Activated CD8-positive, alpha-beta memory T cell treated with anti-CD3 and anti-CD28 coated beads, Interleukin-2, amount 50 U/mL, for 48 hours (primary cell): ENCODE data around the gene SH3PXD2A.

Experiments
- DNase-seq: peaks from one replicate; pipeline ENCODE4 v3.0.0-alpha.2; 2020

The SH3PXD2A gene

DNA sequence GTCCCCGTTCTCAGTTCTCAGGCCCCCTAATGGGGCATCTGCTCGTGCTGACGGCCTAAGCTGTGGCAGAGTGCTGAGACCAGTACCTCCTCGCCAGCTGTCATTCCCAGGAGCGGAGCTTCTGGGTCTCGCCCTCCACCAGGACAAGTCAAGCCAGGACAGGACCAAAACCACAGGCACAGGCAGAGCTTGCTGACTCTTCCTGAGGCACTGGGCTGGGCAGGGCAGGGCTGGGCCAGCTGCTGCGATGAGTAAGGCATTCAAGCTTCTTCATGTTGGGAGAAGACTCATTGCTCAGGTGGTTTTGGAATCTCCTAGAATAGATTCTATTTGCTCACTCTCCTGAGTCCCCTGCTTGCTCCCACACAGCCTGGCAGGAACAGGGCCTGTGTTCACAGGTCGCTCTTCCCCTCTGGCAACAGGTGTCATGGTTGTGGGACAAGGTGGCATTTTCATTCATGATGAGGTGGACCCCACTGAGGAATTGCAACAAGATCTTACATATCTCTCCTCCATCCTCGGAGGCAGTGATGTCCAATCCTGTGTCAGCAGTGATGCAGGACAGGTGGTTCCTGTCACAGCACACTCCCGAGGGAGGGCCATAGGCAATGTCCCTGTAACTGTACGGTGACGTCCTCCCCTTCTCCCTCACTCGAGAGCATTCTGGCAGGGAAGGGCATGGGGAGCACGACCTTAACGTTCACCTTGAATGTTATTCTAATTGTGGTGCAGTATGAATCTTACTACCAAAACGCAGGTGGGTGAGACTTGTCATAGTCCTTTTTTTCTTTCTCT lies 17.0 kb upstream of the SH3PXD2A start:
- DNase-seq = no peak

DNA sequence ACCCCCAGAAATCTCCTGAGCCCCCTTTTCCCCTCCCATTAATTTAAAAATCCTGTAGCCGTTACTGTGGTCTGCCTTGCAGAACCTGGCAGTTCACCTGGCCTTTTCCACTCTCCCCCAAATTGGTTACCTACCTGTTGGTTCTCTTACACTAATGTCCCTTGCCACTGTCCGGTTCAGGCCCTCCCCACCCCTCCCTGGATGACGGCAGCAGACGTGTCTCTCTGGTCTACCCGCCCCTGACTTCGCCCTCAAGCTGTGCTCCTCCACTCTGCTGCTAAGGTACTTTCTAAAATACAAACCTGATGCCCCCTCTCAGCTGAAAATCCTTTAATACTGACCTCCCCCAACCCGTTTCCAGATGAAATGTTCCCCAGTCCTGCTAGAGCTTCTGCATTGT lies 15.6 kb upstream of the SH3PXD2A start:
- no peak for DNase-seq

DNA sequence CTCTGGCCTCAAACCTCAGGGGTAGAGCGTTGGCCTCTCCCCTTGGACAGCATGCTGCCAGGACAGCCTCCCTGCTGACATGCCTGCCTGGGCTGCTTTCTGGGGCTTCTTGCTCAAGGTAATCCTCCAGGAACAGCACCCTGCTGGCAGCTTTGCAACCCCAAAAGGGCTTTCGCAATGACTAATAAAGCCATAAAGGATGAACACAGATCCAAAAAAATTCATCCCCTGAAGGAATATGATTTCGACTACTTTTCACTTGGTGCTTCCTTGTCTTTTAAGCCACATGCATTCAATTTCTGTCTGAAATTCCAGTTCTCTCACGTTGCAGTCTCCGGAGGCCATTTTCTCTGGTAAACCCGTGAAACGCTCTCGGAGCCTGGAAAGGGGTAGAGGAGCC lies 15.1 kb upstream of the SH3PXD2A start:
- no peak for DNase-seq

DNA sequence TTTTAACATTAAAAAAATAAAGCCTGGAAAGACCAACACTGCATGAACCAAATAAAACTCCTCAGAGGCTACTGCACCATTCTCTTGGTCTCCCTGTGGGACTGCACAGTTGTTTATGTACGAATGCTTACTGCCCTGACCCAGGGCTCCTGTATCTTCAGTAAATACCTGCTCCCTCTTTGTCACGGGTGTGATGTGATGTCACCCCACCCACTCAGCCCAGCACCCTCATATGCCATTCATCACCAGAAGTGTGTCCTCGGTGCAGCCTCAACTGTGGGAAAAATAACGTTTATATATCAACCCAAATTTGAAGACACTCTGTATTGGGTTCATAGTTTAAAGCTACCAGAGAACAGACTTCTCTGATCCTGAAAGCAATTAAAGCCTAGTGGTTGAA lies 14.0 kb upstream of the SH3PXD2A start:
- no peak for DNase-seq

DNA sequence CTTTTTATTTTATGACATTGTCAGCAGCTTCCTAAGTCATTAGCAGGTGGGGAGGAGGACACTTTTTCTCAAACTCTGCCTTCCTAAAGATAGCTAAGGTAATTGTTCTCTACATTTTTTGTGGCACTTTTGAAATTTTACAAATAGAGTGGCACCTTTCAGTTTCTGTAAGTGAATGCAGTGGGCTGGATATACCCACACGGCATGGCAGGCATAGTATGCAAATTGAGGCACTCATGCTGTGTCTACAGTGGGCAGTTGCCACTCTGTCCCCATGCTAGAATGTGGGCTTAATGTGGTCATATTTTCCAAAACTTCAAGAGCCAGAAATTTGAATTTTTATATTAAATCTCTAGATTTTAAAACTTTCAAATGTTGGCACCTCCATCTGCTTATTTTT lies 12.8 kb upstream of the SH3PXD2A start:
- no peak for DNase-seq

DNA sequence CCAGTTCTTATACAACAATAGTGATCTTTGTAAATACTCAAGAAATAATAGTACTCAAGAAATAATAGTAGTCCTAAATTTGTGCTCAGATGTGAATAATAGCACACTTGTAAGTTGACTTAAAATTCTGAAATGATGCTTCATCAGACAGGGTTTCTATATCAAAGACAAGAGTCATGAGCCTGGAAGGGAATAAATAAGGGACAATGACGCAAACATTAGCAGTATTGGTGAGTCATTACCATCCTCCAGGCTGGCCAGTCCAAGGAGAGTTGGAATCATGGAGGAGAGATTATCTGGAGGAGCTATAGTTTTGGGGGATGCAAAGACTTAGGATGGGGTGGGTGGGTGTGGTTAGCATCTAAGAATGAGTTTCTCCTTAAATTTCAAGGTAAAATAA lies 6.1 kb upstream of the SH3PXD2A start:
- DNase-seq = no peak

DNA sequence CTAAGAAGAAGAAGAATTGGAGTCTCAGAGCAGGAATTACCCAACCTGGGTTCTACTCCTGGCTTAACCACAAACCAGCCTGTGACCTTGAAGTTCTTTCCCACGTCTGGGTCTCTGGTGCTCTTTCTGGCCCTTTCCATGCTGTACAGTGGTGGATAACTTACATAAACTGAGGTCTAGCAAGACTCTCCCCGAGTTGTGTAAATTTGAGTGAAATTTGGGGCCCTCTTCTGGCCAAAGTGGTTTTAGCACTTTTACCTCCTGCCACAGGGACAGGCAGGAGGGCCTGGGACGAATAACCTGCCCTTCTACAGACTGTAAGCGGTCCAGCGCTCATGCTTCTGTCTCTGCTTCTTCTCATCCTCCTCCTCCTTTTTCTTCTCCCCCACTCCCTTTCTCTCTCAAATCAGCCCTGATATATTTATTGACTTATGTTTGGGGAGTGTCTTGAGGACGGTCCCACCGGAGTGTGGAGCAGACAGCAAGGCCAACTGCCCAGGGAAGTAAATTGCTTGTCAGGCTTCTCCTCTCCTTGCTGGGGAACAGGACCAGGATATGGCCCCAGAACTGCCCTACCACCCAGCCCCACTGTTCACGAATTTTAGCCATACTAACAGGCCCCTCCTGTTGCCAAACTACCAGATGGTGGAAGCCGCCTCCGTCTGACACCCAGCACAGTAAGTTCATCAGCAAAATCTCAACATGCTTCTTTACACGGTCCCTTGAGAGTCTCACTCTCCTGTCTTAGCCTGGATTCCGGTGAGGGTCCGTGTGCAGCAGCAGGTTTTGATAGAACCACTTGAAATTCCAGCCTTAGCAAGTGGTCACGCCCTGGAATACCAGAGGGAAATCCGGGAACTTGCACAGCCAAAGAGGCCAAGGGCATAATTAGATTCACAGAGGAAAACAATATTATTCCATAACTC lies 4.0 kb upstream of the SH3PXD2A start:
- peak; percentile 70 for DNase-seq

DNA sequence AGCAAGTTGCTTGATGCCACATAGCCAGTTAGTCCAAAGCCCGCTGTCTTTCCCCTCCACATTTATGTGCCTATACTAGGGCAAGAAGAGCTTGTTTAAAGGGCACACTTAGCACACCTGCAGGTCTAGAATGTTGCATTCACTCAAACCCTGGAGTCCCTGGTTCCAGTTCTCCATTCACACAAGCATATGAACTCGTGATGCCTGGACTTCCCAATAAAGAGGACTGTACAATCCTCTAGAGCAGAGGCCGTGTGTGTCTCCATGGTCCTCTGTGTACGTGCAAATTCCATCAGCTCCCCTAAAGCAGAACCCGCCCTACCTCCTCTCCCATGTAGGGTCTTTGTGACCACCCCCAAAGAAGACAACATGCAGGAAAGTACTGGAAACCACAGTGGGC lies 3.0 kb upstream of the SH3PXD2A start:
- no peak for DNase-seq

DNA sequence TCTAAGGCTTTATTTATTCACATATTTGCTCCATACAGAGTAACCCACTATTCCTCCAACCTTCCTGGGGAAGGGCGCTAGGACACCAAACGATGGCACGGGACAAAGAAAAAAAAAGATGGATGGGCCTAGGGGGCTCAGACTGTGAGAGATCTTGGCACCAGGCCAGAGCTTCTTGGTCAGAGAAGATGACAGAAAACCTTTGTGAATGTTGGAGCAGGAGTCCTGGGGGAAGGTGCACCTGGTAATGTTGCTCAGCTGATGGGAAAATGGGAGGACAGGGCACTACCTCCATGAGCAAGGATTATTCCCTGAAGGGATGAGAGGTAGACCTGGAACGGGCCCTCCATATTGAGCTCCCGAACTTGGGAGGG lies 1.4 kb upstream of the SH3PXD2A start:
- no peak for DNase-seq

DNA sequence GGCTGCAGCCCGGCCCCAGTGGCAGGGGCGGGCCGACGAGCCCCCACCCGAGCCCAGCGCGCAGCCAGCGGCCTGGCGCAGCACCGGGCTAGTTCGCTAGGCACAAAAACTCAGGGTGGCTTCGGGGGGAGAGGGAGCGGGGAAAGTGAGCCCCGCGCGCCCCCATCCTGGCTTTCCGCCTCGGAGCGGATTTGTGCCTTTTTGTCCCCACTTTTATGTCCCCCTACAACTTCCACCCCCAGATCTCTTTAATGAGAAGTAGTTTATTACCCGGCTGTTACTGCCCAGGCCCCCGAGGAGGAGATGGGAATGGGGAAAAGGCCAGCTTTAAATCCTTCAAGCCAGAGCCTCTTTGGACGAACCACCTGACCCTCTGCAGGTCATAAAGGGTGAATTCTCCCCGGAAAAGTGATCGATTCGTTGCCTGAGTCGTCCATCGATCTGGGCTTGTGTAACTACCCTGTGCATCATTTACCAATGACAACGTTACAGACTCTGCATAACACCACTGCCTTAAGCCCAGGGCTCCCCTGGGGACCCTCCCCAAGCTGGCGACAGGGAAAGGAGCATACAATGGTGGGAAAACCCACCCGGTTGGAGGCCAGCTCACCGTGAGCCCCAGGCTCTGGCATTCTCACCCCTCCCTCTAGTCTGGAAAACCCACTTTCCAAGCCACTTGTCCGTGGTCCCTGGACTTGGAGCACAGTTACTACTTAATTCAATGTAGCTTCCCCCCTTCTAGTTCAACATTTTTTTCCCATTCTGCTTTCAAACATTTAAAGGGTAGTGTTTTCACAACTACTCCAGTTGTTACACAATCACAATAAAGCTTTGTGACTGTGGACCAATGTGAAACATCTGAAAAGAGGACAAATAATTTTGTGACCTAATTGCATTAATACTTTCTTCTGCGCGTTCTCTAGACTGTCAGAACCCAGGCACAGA lies 748 bp upstream of the SH3PXD2A start:
- DNase-seq = no peak

DNA sequence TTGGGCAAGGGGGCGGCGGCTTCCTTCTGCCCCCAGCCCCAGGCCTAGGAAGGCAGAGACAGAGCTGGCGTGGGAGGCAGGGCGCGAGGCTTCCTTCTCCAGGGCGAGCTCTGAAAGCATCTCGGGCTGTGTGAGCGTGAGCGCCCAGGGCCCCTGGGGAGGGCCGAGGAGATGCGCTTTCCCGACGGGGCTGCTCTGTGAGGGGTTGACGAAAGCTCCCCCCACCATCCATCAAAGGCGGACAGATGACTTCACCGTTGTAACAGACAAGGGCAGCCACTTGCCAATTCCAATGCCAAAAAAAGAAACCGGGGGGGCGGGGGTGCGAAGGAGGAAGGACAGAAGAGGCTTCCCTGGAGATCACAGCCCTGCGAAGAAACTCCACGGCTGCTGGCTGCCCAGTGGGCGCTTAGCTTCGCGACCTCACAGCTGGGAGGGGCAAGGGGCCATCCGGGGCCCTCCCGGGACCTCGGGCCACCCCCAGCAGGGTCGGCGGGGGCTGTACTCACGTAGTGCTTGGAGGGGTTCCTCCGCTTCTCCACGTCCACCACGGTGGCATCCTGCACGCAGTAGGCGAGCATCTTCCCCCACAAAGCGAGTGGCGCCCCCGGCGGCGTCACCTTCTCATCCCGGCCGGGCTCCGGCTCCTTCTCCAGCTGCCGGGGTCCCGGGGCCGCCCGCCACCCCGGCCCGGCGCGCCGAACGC lies 537 bp downstream of the SH3PXD2A start:
- no peak for DNase-seq

DNA sequence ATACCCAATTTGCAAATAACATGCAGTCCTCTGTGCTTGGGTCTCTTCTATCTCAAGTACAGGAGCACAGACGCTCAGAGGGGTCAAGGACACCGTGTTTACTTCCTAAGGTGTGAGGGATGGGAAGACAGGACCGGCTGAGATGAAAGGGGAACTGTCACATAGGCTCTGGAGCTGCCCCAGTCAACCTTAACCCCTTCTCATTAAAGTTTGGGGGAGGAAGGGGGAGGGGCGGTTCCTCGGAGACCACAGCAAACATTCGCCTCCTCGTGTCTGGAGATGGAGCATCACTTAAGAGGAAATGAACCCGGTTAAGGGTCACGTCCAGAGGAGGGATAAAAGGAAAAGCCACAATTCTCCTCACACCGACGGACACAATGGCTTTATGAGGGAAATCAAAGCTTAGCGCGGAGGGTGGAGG lies 1.1 kb downstream of the SH3PXD2A start:
- DNase-seq = no peak

DNA sequence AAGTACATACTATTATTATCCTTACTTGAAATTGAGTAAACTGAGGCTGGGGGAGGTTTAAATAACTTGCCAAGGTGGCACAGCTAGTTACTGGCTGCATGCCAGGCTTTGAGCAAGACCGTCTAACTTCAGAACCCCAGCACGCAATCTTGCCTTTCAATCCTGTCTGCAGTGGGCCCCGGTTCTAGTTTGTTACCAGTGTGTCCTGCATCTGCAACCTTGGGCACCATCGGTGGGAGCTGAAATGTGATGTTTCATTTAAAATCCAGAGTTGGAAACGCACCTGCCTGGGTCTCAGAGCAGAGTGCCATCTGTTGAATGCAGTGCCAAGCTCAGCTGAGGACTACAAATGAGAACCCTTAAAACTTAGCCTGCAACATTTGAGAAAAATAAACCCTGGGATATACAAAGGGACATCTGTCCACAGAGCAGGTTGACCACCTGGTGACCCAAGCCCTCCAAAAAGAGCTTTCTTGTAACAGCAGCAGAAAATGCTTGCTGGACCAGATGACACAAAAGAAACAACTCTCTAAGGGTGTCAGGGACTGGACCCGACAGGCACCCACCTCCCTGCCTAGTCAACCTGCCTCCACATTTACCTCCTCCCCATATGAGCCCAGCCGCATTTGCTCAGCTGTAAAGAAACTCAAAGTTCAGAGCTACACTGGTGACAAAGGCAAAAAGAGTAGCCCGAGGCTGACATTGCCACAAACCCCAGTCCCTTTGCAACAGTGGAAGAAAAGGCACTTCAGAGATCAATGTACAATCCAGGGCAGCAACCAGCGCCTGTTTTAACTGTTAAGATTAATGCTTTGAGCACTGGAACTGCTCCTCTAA lies 1.7 kb downstream of the SH3PXD2A start:
- DNase-seq = no peak

DNA sequence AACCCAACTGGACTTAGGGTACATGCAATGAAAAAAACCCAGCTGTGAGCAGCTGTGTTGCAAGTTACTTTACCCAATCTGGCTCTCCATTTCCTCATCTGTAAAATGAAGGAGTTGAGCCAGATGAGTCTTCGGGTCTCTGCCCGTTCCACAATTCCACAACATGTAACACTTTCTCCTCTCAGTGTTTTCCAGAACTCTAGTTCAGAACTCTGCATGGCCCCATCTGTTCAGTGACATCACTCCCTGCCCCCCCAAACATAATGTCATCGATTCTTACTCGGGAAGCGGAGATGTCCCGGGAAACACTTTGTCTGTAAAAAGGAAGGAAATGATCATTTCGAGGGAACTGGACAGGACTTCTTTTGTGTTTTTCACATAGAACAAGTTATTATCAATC lies 2.5 kb downstream of the SH3PXD2A start:
- no peak for DNase-seq

DNA sequence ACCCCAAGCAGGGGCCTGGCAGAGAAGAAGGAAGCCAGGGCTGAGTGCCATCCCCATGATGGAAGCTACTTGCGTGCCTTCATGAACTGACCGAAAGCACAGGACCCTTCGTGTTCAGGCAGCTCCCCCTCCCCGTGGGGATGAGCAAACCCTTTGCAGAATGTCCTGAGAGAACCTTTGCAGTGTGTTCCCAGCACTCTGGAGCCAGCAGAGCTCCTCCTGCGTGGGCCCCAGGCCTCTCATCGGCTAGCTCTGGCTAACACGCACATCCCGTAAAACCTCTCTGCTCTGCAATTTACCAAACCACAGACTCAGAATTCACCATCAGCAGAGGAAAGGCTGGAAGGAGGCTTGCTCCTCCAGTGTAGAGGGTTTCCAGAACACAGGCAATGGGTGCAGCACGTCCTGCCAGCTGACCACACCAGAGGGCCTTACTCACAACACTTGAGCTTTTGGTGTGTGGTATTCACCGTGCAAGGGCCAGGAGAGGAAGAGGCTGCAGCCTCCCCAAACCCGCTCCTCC lies 3.1 kb downstream of the SH3PXD2A start:
- DNase-seq = no peak

DNA sequence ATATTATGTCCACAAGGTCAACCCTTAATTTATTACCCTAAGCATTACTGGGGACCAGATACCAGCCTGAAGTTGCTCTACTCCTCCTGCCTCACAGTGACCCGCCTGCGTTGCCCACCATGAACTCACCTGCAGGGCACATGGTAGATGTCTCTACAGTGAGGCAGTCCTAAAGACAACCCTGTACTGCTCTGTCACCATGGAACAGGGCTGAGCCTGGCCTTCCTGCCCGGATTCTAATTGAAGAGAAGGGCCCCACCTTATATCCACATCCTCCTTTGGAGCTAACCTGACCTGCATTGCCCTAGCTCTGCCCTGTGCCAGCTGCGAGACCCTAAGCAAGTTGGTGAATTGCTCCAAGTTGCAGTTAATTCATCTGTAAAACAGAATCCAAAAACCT lies 4.1 kb downstream of the SH3PXD2A start:
- no peak for DNase-seq

DNA sequence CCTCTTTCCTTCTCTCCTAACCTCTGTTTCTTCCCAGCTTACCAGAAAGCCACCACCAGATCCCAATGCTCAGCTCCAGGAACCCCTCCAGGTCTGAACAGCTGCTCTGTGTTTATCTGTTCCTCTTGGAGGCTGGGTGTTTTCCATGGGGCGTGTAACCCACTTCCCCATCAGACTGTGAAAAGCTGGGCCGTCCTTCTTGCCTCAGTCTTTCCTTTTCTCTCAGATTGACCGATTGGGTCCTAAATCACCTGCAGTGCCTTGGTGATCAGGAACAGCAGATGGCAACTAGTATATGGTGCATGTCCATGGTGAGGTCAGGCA lies 4.8 kb downstream of the SH3PXD2A start:
- DNase-seq = no peak

DNA sequence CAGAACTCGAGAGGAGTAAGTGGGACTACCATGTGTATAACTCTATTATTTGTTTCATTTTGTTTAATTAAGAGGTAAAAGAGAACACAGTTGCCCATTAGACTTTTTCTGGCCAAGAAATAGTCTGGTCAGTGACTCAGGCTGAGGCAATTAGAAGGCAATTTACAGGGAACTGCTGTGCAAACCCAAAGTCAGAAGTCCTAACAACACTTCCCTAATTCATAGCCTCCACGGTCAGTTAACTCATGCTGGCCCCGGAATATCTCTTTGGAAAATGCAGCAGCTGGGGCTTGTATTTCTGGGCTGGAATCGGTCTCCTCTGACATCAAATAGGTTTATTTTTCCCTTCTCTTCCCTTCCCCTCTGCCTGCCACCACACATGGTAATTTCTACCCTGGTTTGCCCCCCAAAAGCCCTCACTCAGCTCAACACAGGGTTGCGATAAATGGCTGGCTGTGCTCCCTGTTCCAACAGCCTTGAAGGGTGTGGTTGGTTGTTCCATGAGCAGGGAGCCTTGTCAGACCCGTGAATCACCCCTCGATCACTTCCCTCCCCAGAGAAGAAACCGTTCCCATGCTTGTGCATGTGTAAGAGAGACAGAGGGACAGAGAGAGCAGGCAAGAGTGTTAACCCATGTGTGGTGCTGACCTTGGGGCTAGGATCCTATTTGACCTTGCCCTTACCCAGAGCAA lies 5.3 kb downstream of the SH3PXD2A start:
- no peak for DNase-seq

DNA sequence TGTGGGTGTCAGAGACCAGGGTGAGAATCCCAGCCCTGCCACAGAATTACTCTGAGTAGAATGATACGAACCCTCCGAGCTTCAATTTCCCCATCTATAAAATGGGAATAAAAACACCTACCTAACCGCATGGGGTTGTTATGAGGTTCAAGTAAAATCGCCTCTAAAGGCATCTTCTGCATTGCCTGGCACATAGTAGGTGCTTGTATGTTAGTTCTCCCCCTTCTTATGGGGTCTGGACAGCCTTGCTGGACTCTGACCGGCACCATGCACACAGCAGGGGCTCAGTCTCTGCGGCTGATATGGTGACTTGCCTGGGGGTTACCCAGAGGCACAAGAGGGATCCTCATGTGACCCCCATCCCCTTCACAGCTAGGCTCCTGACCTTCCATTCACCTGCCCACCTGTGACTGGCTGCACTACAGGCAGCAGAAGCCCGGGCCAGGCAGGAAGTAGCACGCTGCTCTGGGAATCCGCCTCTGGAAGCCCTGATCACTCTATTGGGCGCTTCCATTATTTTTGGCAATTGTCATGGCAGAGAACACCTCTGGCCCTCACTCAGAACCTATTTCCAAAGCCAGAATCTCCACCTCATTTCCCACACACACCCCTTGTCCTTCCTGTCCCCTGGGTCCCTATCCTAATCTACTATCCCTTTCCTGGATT lies 6.0 kb downstream of the SH3PXD2A start:
- DNase-seq = no peak

DNA sequence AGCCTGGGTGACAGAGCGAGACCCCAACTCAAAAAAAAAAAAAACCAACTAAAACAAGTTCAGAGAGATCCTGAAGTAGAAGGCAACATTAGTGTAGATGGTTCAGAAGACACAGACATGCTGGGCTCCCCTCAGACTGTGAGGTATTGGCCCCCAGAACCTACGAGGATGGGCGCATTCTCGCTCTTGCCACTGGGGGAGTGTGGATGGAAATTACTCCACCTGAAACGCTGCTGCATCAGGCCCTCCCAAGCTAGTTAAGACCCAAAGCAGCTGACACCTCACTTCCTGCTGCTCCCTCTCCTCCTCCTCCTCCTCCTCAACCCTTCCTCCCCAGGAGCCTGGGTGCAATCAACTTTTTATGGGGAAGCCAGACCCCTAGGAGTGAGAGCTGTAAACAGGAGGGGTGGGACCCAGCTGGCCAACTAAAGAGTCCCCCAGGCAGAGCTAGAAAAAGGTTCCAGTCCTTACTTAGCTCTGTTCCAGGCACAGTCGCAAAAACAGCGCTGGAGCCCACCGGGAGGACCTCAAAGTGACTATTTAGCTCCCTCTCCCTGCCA lies 7.4 kb downstream of the SH3PXD2A start:
- no peak for DNase-seq
